Fibroblast of mammary gland (primary cell): Measurements from ENCODE around the gene IQSEC3.

Experiments used
- DNase-seq: peaks from one replicate; pipeline ENCODE4 v3.0.0-alpha.2; 2010; ENCODE audit warnings: low read depth
- H3K4me3 ChIP-seq: 2 replicates; pipeline ENCODE4 v1.5.1; 2011; ENCODE audit warnings: low read depth, mild to moderate bottlenecking, low read length, moderate library complexity; ENCODE audit not compliant: control insufficient read depth
- CTCF ChIP-seq: conservative IDR thresholded peaks from 2 replicates; pipeline ENCODE4 v1.5.1; 2011; ENCODE audit warnings: low read depth, low read length, inconsistent platforms; ENCODE audit not compliant: control insufficient read depth, insufficient read depth

IQSEC3 gene

GRCh38 chr12:157644-158043, 91.1 kb downstream of the IQSEC3 start:
- no peak for DNase-seq
- no peak overlapping the region for H3K4me3 ChIP-seq
- no peak for TF ChIP-seq CTCF

- no peak for TF ChIP-seq CTCF
- DNase-seq, result no peak
These were observed 92.7 kb downstream of the IQSEC3 start for GRCh38 chr12:159156-159782.

GRCh38 chr12:160858-161257, 94.3 kb downstream of the IQSEC3 start:
- no peak overlapping the region for H3K4me3 ChIP-seq
- DNase-seq, result no peak

More at GRCh38 chr12:159156-159782, 92.7 kb downstream of the IQSEC3 start:
- no peak overlapping the region for H3K4me3 ChIP-seq

GRCh38 chr12:161823-162222, 95.3 kb downstream of the IQSEC3 start:
- H3K4me3 ChIP-seq, result no peak overlapping the region
- no peak for TF ChIP-seq CTCF

More at GRCh38 chr12:160858-161257, 94.3 kb downstream of the IQSEC3 start:
- no peak for TF ChIP-seq CTCF

GRCh38 chr12:162467-163307, 96.1 kb downstream of the IQSEC3 start:
- TF ChIP-seq CTCF, result no peak
- no peak for DNase-seq
- no peak overlapping the region for H3K4me3 ChIP-seq

More at GRCh38 chr12:161823-162222, 95.3 kb downstream of the IQSEC3 start:
- DNase-seq, result no peak

GRCh38 chr12:163406-163986, 96.9 kb downstream of the IQSEC3 start:
- TF ChIP-seq CTCF, result no peak
- no peak overlapping the region for H3K4me3 ChIP-seq
- no peak for DNase-seq
